Measurements from ENCODE around the gene ATF5.

The ATF5 gene

GRCh38 chr19:49915271-49915670 lies 13.7 kb upstream of the ATF5 start:
- POLR2A ChIA-PET = interaction anchor here (0.7 kb wide), 1 partner anchor 13 kb away, joined by 3 read pairs; no protein-coding TSS in a partner anchor
- CTCF ChIA-PET = interaction anchor here (1.8 kb wide), 1 partner anchor 19 kb away, joined by 5 read pairs; the partner anchor contains the start of gene IL4I1

GRCh38 chr19:49916839-49917733 lies 11.9 kb upstream of the ATF5 start:
- Histone ChIP-seq H3K27ac (ENCODE audit: insufficient read depth in 1 of 2, low read depth in 1 of 2, low read length in 2 of 2, poor library complexity in 1 of 2, severe bottlenecking in 2 of 2) (no peak overlapping the region), H3K9me3 (ENCODE audit: control extremely low read depth in 1 of 5, control insufficient read depth in 4 of 5, insufficient read depth in 2 of 5, low read depth in 1 of 5, low read length in 4 of 5) (no peaks in the 10 kb centered on the region), H3K27me3 (replicated peaks in 2 of 5; ENCODE audit: control insufficient read depth in 4 of 5, insufficient read depth in 5 of 5, low read length in 4 of 5) (no peaks in the 10 kb centered on the region), H3K4me1 (ENCODE audit: control extremely low read depth in 1 of 4, control insufficient read depth in 4 of 4, insufficient read depth in 4 of 4, low read length in 3 of 4) (peaks cover 0 to 10% (median 3%) of the 10 kb centered on the region in 4 experiments), H3K36me3 (ENCODE audit: control insufficient read depth in 4 of 4, insufficient read depth in 4 of 4, low read length in 3 of 4) (peaks cover 24 to 77% (median 44%) of the 10 kb centered on the region in 4 experiments), H3K4me3 (ENCODE audit: control insufficient read depth in 1 of 7, extremely low read depth in 1 of 7, insufficient read depth in 4 of 7, low read depth in 2 of 7, low read length in 6 of 7) (peak overlapping the region in 1 of 7 experiments; percentile 46)
- DNase-seq = peak in 2 of 3 donors; percentile 31 to 41
- CTCF ChIA-PET = interaction anchor here (0.8 to 1.8 kb wide), 4 partner anchors 10 to 19 kb away, joined by 3 to 9 read pairs (median 4); partner anchors contain the start of genes ATF5 and NUP62
- POLR2A ChIA-PET = no interaction called here
- 79% methylated on average over 11 of the region's 21 CpGs for WGBS (ENCODE audit: insufficient coverage)

More at GRCh38 chr19:49915271-49915670, 13.7 kb upstream of the ATF5 start:
- no peak for DNase-seq
- no peaks in the 10 kb centered on the region for H3K9me3 ChIP-seq (ENCODE audit: control extremely low read depth in 1 of 5, control insufficient read depth in 4 of 5, insufficient read depth in 2 of 5, low read depth in 1 of 5, low read length in 4 of 5)
- no peak overlapping the region for H3K4me3 ChIP-seq (ENCODE audit: control insufficient read depth in 1 of 7, extremely low read depth in 1 of 7, insufficient read depth in 4 of 7, low read depth in 2 of 7, low read length in 6 of 7)
- H3K36me3 ChIP-seq (ENCODE audit: control insufficient read depth in 4 of 4, insufficient read depth in 4 of 4, low read length in 3 of 4) = peaks cover 22 to 72% (median 40%) of the 10 kb centered on the region in 4 experiments
- no peak overlapping the region for H3K27ac ChIP-seq (ENCODE audit: insufficient read depth in 1 of 2, low read depth in 1 of 2, low read length in 2 of 2, poor library complexity in 1 of 2, severe bottlenecking in 2 of 2)
- WGBS (ENCODE audit: insufficient coverage) = 100% methylated on average over 6 of the region's 6 CpGs
- no peaks in the 10 kb centered on the region for H3K27me3 ChIP-seq (replicated peaks in 2 of 5; ENCODE audit: control insufficient read depth in 4 of 5, insufficient read depth in 5 of 5, low read length in 4 of 5)
- H3K4me1 ChIP-seq (ENCODE audit: control extremely low read depth in 1 of 4, control insufficient read depth in 4 of 4, insufficient read depth in 4 of 4, low read length in 3 of 4) = peaks cover 7 to 24% (median 15%) of the 10 kb centered on the region in 4 experiments

- DNase-seq = no peak
- CTCF ChIA-PET = interaction anchor here (0.9 to 1.8 kb wide), 4 partner anchors 9 to 25 kb away, joined by 3 to 9 read pairs (median 4); partner anchors contain the start of genes ATF5 and NUP62
- H3K4me1 ChIP-seq (ENCODE audit: control extremely low read depth in 1 of 4, control insufficient read depth in 4 of 4, insufficient read depth in 4 of 4, low read length in 3 of 4) = peaks cover 0 to 8% (median 3%) of the 10 kb centered on the region in 4 experiments
- peaks cover 24 to 78% (median 45%) of the 10 kb centered on the region in 4 experiments for H3K36me3 ChIP-seq (ENCODE audit: control insufficient read depth in 4 of 4, insufficient read depth in 4 of 4, low read length in 3 of 4)
- no peak overlapping the region for H3K4me3 ChIP-seq (ENCODE audit: control insufficient read depth in 1 of 7, extremely low read depth in 1 of 7, insufficient read depth in 4 of 7, low read depth in 2 of 7, low read length in 6 of 7)
- 88% methylated on average over 7 of the region's 8 CpGs for WGBS (ENCODE audit: insufficient coverage)
- no peak overlapping the region for H3K27ac ChIP-seq (ENCODE audit: insufficient read depth in 1 of 2, low read depth in 1 of 2, low read length in 2 of 2, poor library complexity in 1 of 2, severe bottlenecking in 2 of 2)
- no peaks in the 10 kb centered on the region for H3K27me3 ChIP-seq (replicated peaks in 2 of 5; ENCODE audit: control insufficient read depth in 4 of 5, insufficient read depth in 5 of 5, low read length in 4 of 5)
- H3K9me3 ChIP-seq (ENCODE audit: control extremely low read depth in 1 of 5, control insufficient read depth in 4 of 5, insufficient read depth in 2 of 5, low read depth in 1 of 5, low read length in 4 of 5) = no peaks in the 10 kb centered on the region
- POLR2A ChIA-PET = no interaction called here
Measured at GRCh38 chr19:49918089-49918488, 10.9 kb upstream of the ATF5 start.

GRCh38 chr19:49920624-49921363 lies 8.2 kb upstream of the ATF5 start:
- WGBS (ENCODE audit: insufficient coverage) = 95% methylated on average over 16 of the region's 24 CpGs

GRCh38 chr19:49921871-49922795 lies 6.9 kb upstream of the ATF5 start:
- H3K9me3 ChIP-seq (ENCODE audit: control extremely low read depth in 1 of 5, control insufficient read depth in 4 of 5, insufficient read depth in 2 of 5, low read depth in 1 of 5, low read length in 4 of 5) = no peaks in the 10 kb centered on the region
- peaks cover 0 to 8% (median 5%) of the 10 kb centered on the region in 4 experiments for H3K4me1 ChIP-seq (ENCODE audit: control extremely low read depth in 1 of 4, control insufficient read depth in 4 of 4, insufficient read depth in 4 of 4, low read length in 3 of 4)
- CTCF ChIA-PET = no interaction called here
- peaks cover 15 to 78% (median 45%) of the 10 kb centered on the region in 4 experiments for H3K36me3 ChIP-seq (ENCODE audit: control insufficient read depth in 4 of 4, insufficient read depth in 4 of 4, low read length in 3 of 4)
- H3K27ac ChIP-seq (ENCODE audit: insufficient read depth in 1 of 2, low read depth in 1 of 2, low read length in 2 of 2, poor library complexity in 1 of 2, severe bottlenecking in 2 of 2) = no peak overlapping the region
- POLR2A ChIA-PET = no interaction called here
- no peak overlapping the region for H3K4me3 ChIP-seq (ENCODE audit: control insufficient read depth in 1 of 7, extremely low read depth in 1 of 7, insufficient read depth in 4 of 7, low read depth in 2 of 7, low read length in 6 of 7)
- H3K27me3 ChIP-seq (replicated peaks in 2 of 5; ENCODE audit: control insufficient read depth in 4 of 5, insufficient read depth in 5 of 5, low read length in 4 of 5) = no peaks in the 10 kb centered on the region
- WGBS (ENCODE audit: insufficient coverage) = 96% methylated on average over 16 of the region's 22 CpGs
- DNase-seq = no peak

More at GRCh38 chr19:49920624-49921363, 8.2 kb upstream of the ATF5 start:
- Histone ChIP-seq H3K9me3 (ENCODE audit: control extremely low read depth in 1 of 5, control insufficient read depth in 4 of 5, insufficient read depth in 2 of 5, low read depth in 1 of 5, low read length in 4 of 5) (no peaks in the 10 kb centered on the region), H3K4me1 (ENCODE audit: control extremely low read depth in 1 of 4, control insufficient read depth in 4 of 4, insufficient read depth in 4 of 4, low read length in 3 of 4) (peaks cover 0 to 8% (median 4%) of the 10 kb centered on the region in 4 experiments), H3K36me3 (ENCODE audit: control insufficient read depth in 4 of 4, insufficient read depth in 4 of 4, low read length in 3 of 4) (peaks cover 15 to 77% (median 47%) of the 10 kb centered on the region in 4 experiments), H3K4me3 (ENCODE audit: control insufficient read depth in 1 of 7, extremely low read depth in 1 of 7, insufficient read depth in 4 of 7, low read depth in 2 of 7, low read length in 6 of 7) (no peak overlapping the region), H3K27ac (ENCODE audit: insufficient read depth in 1 of 2, low read depth in 1 of 2, low read length in 2 of 2, poor library complexity in 1 of 2, severe bottlenecking in 2 of 2) (no peak overlapping the region), H3K27me3 (replicated peaks in 2 of 5; ENCODE audit: control insufficient read depth in 4 of 5, insufficient read depth in 5 of 5, low read length in 4 of 5) (no peaks in the 10 kb centered on the region)
- DNase-seq = no peak
- CTCF ChIA-PET = no interaction called here
- POLR2A ChIA-PET = no interaction called here
